ENCODE measurements around the gene KATNAL2.

GRCh38 chr18:46888965-46889364, 28.4 kb upstream of the KATNAL2 start:
- no peak for TF ChIP-seq GATA2 (IDR thresholded peaks at IDR 0.05; ENCODE audit: low read depth, low read length)
- TF ChIP-seq GATA3 (IDR thresholded peaks at IDR 0.05; ENCODE audit: low read depth, low read length), result no peak
